ENCODE data around the gene ASPN. TPM values are rescaled to one million over a fixed set of nuclear protein-coding genes. Genes with fewer than 3 reads are reported as not detected.
A peak's percentile ranks its signal among the peaks of the same experiment; 100 is the strongest.

The ASPN gene
- total RNA-seq, 1 donor: 1.1 TPM

DNA sequence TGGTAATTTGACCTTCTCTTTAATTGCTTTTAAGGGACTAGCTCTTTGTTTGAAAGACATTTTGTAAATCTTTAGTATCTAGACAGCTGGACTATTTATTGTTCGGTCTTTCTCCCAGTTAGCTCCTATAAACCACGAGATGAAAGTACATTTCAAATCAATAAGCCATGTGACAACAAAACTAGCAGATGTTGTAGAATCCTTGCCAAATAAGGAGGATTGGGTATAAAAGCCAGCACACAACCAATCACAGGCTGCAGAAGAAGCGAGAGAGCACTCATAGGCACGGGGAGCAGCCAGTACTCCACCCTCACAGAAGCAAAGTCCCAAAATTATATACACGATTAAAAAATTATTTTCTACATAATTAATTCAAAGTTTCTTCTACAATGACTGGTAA, 50.0 kb downstream of the ASPN start:
- no peak overlapping the region for H2AFZ ChIP-seq (ENCODE audit: low read length)
- no peak overlapping the region for H3K4me3 ChIP-seq (ENCODE audit: insufficient read depth, low read length)

DNA sequence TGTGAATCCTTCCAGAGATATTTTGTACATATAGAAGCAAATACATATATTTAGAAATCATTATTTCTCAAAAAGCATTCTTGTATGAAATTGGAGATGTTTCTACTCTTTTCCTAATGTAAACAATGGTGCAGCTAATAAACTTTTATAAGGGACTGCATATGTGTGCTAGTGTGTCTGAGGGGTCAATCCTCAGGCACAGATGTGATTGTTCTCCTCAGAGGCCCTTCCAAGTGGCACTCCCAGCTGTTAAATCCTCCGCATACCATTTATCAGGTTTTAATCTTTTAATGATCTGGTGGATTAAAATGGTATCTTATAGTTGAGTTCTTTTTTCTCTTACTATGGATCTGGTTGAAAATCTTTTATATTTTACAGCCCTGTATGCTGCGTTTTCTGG, 52.5 kb downstream of the ASPN start:
- H3K36me3 ChIP-seq (ENCODE audit: insufficient read depth, low read length): no peaks in the 10 kb centered on the region
- no peak overlapping the region for H3K27ac ChIP-seq (ENCODE audit: low read depth, low read length)
- H3K27me3 ChIP-seq (ENCODE audit: insufficient read depth, low read length): no peaks in the 10 kb centered on the region
- H4K20me1 ChIP-seq (ENCODE audit: insufficient read depth, low read length): no peaks in the 10 kb centered on the region
- TF ChIP-seq, protein P1, sequence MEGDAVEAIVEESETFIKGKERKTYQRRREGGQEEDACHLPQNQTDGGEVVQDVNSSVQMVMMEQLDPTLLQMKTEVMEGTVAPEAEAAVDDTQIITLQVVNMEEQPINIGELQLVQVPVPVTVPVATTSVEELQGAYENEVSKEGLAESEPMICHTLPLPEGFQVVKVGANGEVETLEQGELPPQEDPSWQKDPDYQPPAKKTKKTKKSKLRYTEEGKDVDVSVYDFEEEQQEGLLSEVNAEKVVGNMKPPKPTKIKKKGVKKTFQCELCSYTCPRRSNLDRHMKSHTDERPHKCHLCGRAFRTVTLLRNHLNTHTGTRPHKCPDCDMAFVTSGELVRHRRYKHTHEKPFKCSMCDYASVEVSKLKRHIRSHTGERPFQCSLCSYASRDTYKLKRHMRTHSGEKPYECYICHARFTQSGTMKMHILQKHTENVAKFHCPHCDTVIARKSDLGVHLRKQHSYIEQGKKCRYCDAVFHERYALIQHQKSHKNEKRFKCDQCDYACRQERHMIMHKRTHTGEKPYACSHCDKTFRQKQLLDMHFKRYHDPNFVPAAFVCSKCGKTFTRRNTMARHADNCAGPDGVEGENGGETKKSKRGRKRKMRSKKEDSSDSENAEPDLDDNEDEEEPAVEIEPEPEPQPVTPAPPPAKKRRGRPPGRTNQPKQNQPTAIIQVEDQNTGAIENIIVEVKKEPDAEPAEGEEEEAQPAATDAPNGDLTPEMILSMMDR (IDR thresholded peaks at IDR 0.05; ENCODE audit: extremely low read depth, low read depth, low read length): no peak
- no peak for DNase-seq (ENCODE audit: insufficient read length, low spot score, missing footprints)
- H2AFZ ChIP-seq (ENCODE audit: low read length): no peak overlapping the region
- no peaks in the 10 kb centered on the region for H3K4me1 ChIP-seq (ENCODE audit: insufficient read depth, low read length)
- H3K9me3 ChIP-seq (ENCODE audit: low read depth, low read length): no peaks in the 10 kb centered on the region
- H3K4me3 ChIP-seq (ENCODE audit: insufficient read depth, low read length): no peak overlapping the region
- no peak overlapping the region for H3K4me2 ChIP-seq (ENCODE audit: insufficient read depth, low read length)
- no peaks in the 10 kb centered on the region for H3K79me2 ChIP-seq (ENCODE audit: insufficient read depth, low read length)

More for the DNA sequence above, 50.0 kb downstream of the ASPN start:
- Histone ChIP-seq H3K27me3 (ENCODE audit: insufficient read depth, low read length) (no peaks in the 10 kb centered on the region), H3K4me2 (ENCODE audit: insufficient read depth, low read length) (no peak overlapping the region), H3K4me1 (ENCODE audit: insufficient read depth, low read length) (no peaks in the 10 kb centered on the region), H3K36me3 (ENCODE audit: insufficient read depth, low read length) (no peaks in the 10 kb centered on the region), H4K20me1 (ENCODE audit: insufficient read depth, low read length) (no peaks in the 10 kb centered on the region), H3K79me2 (ENCODE audit: insufficient read depth, low read length) (no peaks in the 10 kb centered on the region), H3K27ac (ENCODE audit: low read depth, low read length) (no peak overlapping the region), H3K9me3 (ENCODE audit: low read depth, low read length) (no peaks in the 10 kb centered on the region)
- TF ChIP-seq, protein P1 (IDR thresholded peaks at IDR 0.05; ENCODE audit: extremely low read depth, low read depth, low read length): no peak
- DNase-seq (ENCODE audit: insufficient read length, low spot score, missing footprints): no peak

DNA sequence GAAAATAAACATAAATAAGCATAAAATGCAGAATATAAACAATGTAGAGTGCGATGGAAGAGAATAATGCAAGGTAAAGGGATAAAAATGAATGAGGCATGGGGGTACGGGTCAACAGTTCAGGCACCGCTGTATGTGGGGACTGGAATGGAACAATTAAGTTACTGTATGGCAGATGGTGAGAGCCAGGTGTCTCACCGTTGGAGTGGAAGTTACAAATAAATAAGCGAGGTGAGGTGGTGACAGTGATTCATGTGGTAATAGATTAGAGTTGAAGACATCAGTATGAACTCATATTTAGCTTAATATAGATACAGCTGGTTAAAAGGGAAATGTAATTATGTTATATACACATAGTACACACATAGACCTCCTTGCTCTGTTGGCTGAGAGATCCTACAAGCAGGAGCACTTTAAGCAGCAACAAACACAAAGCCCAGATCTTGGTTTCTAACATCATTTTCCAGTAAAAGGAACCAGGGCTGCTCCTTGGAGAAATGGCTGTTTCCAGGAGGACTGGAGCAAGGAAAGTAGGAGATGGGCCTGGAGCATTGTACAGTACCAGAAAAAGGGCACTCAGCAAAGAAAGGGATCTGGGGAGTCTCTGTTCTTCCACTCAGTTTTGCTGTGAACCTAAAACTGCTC, 55.7 kb downstream of the ASPN start:
- no peak for DNase-seq (ENCODE audit: insufficient read length, low spot score, missing footprints)
- Histone ChIP-seq H3K27me3 (ENCODE audit: insufficient read depth, low read length) (no peaks in the 10 kb centered on the region), H3K4me1 (ENCODE audit: insufficient read depth, low read length) (no peaks in the 10 kb centered on the region), H2AFZ (ENCODE audit: low read length) (peak overlapping the region; percentile 78), H3K36me3 (ENCODE audit: insufficient read depth, low read length) (no peaks in the 10 kb centered on the region), H3K27ac (ENCODE audit: low read depth, low read length) (no peak overlapping the region), H4K20me1 (ENCODE audit: insufficient read depth, low read length) (no peaks in the 10 kb centered on the region), H3K4me3 (ENCODE audit: insufficient read depth, low read length) (no peak overlapping the region), H3K4me2 (ENCODE audit: insufficient read depth, low read length) (no peak overlapping the region), H3K9me3 (ENCODE audit: low read depth, low read length) (no peaks in the 10 kb centered on the region), H3K79me2 (ENCODE audit: insufficient read depth, low read length) (no peaks in the 10 kb centered on the region)
- TF ChIP-seq, protein P1 (IDR thresholded peaks at IDR 0.05; ENCODE audit: extremely low read depth, low read depth, low read length): no peak

DNA sequence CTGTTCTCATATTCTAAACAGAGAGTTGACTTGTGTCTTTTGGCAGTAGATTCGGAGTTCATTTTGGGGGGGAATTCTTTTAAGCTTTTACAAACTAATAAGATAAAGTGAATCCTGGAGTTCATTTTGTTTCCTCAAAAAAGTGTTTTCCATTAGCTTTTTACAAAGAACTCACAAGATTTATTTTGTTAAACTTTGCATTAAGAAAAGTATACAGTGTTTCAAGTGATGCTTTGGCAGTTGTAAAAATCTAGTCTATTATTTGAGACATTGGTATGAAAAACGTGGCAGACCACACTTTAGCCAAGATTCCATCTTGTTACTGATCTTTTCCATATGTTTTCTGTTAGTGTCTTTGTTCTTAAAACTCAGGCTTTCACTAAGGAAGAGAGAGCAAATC, 56.8 kb downstream of the ASPN start:
- Histone ChIP-seq H3K4me1 (ENCODE audit: insufficient read depth, low read length) (no peaks in the 10 kb centered on the region), H4K20me1 (ENCODE audit: insufficient read depth, low read length) (no peaks in the 10 kb centered on the region), H3K27me3 (ENCODE audit: insufficient read depth, low read length) (no peaks in the 10 kb centered on the region), H2AFZ (ENCODE audit: low read length) (peak overlapping the region; percentile 78), H3K4me3 (ENCODE audit: insufficient read depth, low read length) (no peak overlapping the region), H3K9me3 (ENCODE audit: low read depth, low read length) (no peaks in the 10 kb centered on the region), H3K4me2 (ENCODE audit: insufficient read depth, low read length) (no peak overlapping the region), H3K27ac (ENCODE audit: low read depth, low read length) (no peak overlapping the region), H3K79me2 (ENCODE audit: insufficient read depth, low read length) (no peaks in the 10 kb centered on the region), H3K36me3 (ENCODE audit: insufficient read depth, low read length) (no peaks in the 10 kb centered on the region)
- TF ChIP-seq, protein P1 (IDR thresholded peaks at IDR 0.05; ENCODE audit: extremely low read depth, low read depth, low read length): no peak
- DNase-seq (ENCODE audit: insufficient read length, low spot score, missing footprints): peak; percentile 37
